IMR-90 (cell line): Measurements from ENCODE around the gene NTM.

Source experiments
- CEBPB ChIP-seq: IDR thresholded peaks from 2 replicates; pipeline ENCODE4 v1.6.1; 2012; ENCODE audit warnings: low read depth, low read length, improper control_type of control experiment
- FOS ChIP-seq: fragments of 150-350 bp; IDR thresholded peaks from 2 replicates; pipeline ENCODE4 v1.6.1; 2016; ENCODE audit warnings: low read depth, low read length
- MAFK ChIP-seq: IDR thresholded peaks from 2 replicates; pipeline ENCODE4 v1.6.1; 2012; ENCODE audit warnings: low read depth, low read length, improper control_type of control experiment
- POLR2A ChIP-seq: IDR thresholded peaks from 2 replicates; pipeline ENCODE4 v1.6.1; 2012; ENCODE audit warnings: mild to moderate bottlenecking, low read depth, low read length
- RAD21 ChIP-seq: IDR thresholded peaks from 2 replicates; pipeline ENCODE4 v1.6.1; 2012; ENCODE audit warnings: low read length, improper control_type of control experiment
- RFX5 ChIP-seq: IDR thresholded peaks from 2 replicates; pipeline ENCODE4 v1.8.0; 2012; ENCODE audit warnings: low read depth, mild to moderate bottlenecking, low read length, moderate library complexity
- SMC3 ChIP-seq: fragments of 150-350 bp; IDR thresholded peaks from 2 replicates; pipeline ENCODE4 v1.6.1; 2016; ENCODE audit warnings: low read depth, mild to moderate bottlenecking, antibody characterized with exemption, low read length, moderate library complexity
- TF ChIP-seq, protein P1 (sequence below): conservative IDR thresholded peaks from 2 replicates; pipeline ENCODE4 v1.5.1; 2012; ENCODE audit warnings: mild to moderate bottlenecking, low read depth, low read length, improper control_type of control experiment
- TF ChIP-seq, protein P2 (sequence below): fragments of 150-350 bp; IDR thresholded peaks from 2 replicates; pipeline ENCODE4 v1.6.1; 2016; ENCODE audit warnings: low read depth, mild to moderate bottlenecking, low read length, moderate library complexity, borderline replicate concordance
- TF ChIP-seq, protein P3 (sequence below): fragments of 150-350 bp; IDR thresholded peaks from 2 replicates; pipeline ENCODE4 v1.6.1; 2017; ENCODE audit warnings: mild to moderate bottlenecking, antibody characterized with exemption, low read length, low read depth

DNA sequence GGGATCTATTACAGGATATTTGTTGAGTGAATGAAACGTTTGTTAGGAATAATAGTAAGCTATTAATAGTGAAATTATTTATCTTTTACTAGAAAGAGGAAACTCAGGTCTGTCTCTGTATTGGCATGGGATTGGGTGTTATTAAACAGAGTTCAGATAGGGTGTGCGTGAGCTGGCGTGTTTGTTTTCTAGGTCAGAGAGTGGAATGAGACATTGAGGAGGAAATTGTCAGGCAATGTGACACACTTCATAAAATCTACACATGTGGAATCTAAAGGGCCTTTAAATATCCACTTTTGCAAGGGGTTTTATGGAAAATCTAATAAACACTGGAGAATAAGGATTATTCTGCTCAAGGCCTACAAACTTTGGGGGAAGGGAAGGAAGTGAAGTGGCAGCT, 552.9 kb downstream of the NTM start:
- TF ChIP-seq POLR2A: no peak
- TF ChIP-seq, protein P1, sequence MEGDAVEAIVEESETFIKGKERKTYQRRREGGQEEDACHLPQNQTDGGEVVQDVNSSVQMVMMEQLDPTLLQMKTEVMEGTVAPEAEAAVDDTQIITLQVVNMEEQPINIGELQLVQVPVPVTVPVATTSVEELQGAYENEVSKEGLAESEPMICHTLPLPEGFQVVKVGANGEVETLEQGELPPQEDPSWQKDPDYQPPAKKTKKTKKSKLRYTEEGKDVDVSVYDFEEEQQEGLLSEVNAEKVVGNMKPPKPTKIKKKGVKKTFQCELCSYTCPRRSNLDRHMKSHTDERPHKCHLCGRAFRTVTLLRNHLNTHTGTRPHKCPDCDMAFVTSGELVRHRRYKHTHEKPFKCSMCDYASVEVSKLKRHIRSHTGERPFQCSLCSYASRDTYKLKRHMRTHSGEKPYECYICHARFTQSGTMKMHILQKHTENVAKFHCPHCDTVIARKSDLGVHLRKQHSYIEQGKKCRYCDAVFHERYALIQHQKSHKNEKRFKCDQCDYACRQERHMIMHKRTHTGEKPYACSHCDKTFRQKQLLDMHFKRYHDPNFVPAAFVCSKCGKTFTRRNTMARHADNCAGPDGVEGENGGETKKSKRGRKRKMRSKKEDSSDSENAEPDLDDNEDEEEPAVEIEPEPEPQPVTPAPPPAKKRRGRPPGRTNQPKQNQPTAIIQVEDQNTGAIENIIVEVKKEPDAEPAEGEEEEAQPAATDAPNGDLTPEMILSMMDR: no peak
- TF ChIP-seq, protein P2, sequence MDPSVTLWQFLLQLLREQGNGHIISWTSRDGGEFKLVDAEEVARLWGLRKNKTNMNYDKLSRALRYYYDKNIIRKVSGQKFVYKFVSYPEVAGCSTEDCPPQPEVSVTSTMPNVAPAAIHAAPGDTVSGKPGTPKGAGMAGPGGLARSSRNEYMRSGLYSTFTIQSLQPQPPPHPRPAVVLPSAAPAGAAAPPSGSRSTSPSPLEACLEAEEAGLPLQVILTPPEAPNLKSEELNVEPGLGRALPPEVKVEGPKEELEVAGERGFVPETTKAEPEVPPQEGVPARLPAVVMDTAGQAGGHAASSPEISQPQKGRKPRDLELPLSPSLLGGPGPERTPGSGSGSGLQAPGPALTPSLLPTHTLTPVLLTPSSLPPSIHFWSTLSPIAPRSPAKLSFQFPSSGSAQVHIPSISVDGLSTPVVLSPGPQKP: no peak
- no peak for TF ChIP-seq FOS
- TF ChIP-seq SMC3: no peak
- TF ChIP-seq RFX5: no peak
- TF ChIP-seq MAFK: no peak
- TF ChIP-seq CEBPB: no peak
- TF ChIP-seq, protein P3, sequence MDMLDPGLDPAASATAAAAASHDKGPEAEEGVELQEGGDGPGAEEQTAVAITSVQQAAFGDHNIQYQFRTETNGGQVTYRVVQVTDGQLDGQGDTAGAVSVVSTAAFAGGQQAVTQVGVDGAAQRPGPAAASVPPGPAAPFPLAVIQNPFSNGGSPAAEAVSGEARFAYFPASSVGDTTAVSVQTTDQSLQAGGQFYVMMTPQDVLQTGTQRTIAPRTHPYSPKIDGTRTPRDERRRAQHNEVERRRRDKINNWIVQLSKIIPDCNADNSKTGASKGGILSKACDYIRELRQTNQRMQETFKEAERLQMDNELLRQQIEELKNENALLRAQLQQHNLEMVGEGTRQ: no peak
- no peak for TF ChIP-seq RAD21
